HUES48 (cell line): ENCODE measurements around the gene CPLANE2.
"Not testable (repeated sequence)": the region's sequence is repeated elsewhere in the genome, so short reads cannot be mapped to it uniquely, and the experiment has no call there.

Experiments
- H3K27ac ChIP-seq: one replicate; pipeline ENCODE4 v1.7.0; 2013; ENCODE audit warnings: low read depth, low read length, inconsistent platforms
- H3K27me3 ChIP-seq: 2 replicates; pipeline ENCODE4 v1.6.1; 2013; ENCODE audit warnings: mild to moderate bottlenecking, low read length; ENCODE audit not compliant: control insufficient read depth, insufficient read depth
- H3K36me3 ChIP-seq: 2 replicates; pipeline ENCODE4 v1.6.1; 2013; ENCODE audit warnings: low read length; ENCODE audit not compliant: control insufficient read depth, insufficient read depth
- H3K4me1 ChIP-seq: 2 replicates; pipeline ENCODE4 v1.6.1; 2013; ENCODE audit warnings: mild to moderate bottlenecking, low read length; ENCODE audit not compliant: control insufficient read depth, insufficient read depth
- H3K4me3 ChIP-seq: 2 replicates; pipeline ENCODE4 v1.5.1; 2013; ENCODE audit warnings: mild to moderate bottlenecking, low read depth, low read length
- H3K9ac ChIP-seq: 2 replicates; pipeline ENCODE4 v1.6.1; 2013; ENCODE audit warnings: mild to moderate bottlenecking, low read depth, low read length, moderate library complexity
- H3K9me3 ChIP-seq: 2 replicates; pipeline ENCODE4 v1.6.1; 2013; ENCODE audit warnings: low read length; ENCODE audit not compliant: control insufficient read depth, insufficient read depth

CPLANE2 gene

GRCh38 chr1:16226490-16227179 is 10.3 kb downstream of the CPLANE2 start:
- Histone ChIP-seq H3K9ac (no peak overlapping the region), H3K4me3 (peak overlapping the region; percentile 85), H3K4me1 (peaks cover 19% of the 10 kb centered on the region), H3K27ac (no peak overlapping the region), H3K36me3 (no peaks in the 10 kb centered on the region), H3K27me3 (peaks cover 48% of the 10 kb centered on the region), H3K9me3 (no peaks in the 10 kb centered on the region)

GRCh38 chr1:16226129-16226489 is 10.9 kb downstream of the CPLANE2 start:
- H3K4me3 ChIP-seq: peak overlapping the region; percentile 85
- H3K27ac ChIP-seq: no peak overlapping the region
- peaks cover 48% of the 10 kb centered on the region for H3K27me3 ChIP-seq
- no peaks in the 10 kb centered on the region for H3K36me3 ChIP-seq
- no peaks in the 10 kb centered on the region for H3K9me3 ChIP-seq
- H3K4me1 ChIP-seq: peaks cover 19% of the 10 kb centered on the region
- no peak overlapping the region for H3K9ac ChIP-seq

GRCh38 chr1:16224472-16224871 is 12.5 kb downstream of the CPLANE2 start:
- no peak overlapping the region for H3K9ac ChIP-seq
- H3K36me3 ChIP-seq: no peaks in the 10 kb centered on the region
- H3K4me3 ChIP-seq: no peak overlapping the region
- H3K9me3 ChIP-seq: no peaks in the 10 kb centered on the region
- H3K4me1 ChIP-seq: peaks cover 19% of the 10 kb centered on the region
- no peak overlapping the region for H3K27ac ChIP-seq
- peaks cover 45% of the 10 kb centered on the region for H3K27me3 ChIP-seq

GRCh38 chr1:16222716-16223115 is 14.3 kb downstream of the CPLANE2 start:
- H3K9me3 ChIP-seq, H3K9ac ChIP-seq: not testable (repeated sequence)
- peaks cover 33% of the 10 kb centered on the region for H3K27me3 ChIP-seq

GRCh38 chr1:16221499-16221898 is 15.5 kb downstream of the CPLANE2 start:
- Histone ChIP-seq H3K4me3 (no peak overlapping the region), H3K36me3 (no peaks in the 10 kb centered on the region), H3K27me3 (peaks cover 28% of the 10 kb centered on the region), H3K9me3 (no peaks in the 10 kb centered on the region), H3K4me1 (peaks cover 8% of the 10 kb centered on the region), H3K27ac (no peak overlapping the region), H3K9ac (no peak overlapping the region)

More at GRCh38 chr1:16222716-16223115, 14.3 kb downstream of the CPLANE2 start:
- not testable (repeated sequence) for H3K36me3 ChIP-seq, H3K4me3 ChIP-seq, H3K4me1 ChIP-seq, H3K27ac ChIP-seq

GRCh38 chr1:16219968-16220500 is 16.9 kb downstream of the CPLANE2 start:
- Histone ChIP-seq H3K4me3 (no peak overlapping the region), H3K36me3 (no peaks in the 10 kb centered on the region), H3K4me1 (peaks cover 7% of the 10 kb centered on the region), H3K27me3 (peaks cover 16% of the 10 kb centered on the region), H3K9ac (no peak overlapping the region), H3K27ac (no peak overlapping the region), H3K9me3 (no peaks in the 10 kb centered on the region)

GRCh38 chr1:16218674-16219071 is 18.3 kb downstream of the CPLANE2 start:
- Histone ChIP-seq H3K9ac (no peak overlapping the region), H3K36me3 (no peaks in the 10 kb centered on the region), H3K27me3 (peaks cover 9% of the 10 kb centered on the region), H3K4me3 (no peak overlapping the region), H3K9me3 (no peaks in the 10 kb centered on the region), H3K4me1 (peaks cover 7% of the 10 kb centered on the region), H3K27ac (no peak overlapping the region)

GRCh38 chr1:16218014-16218673 is 18.8 kb downstream of the CPLANE2 start:
- H3K4me3 ChIP-seq: peak overlapping the region; percentile 68; the same call in 1 of the 2 replicates

GRCh38 chr1:16217061-16217785 is 19.8 kb downstream of the CPLANE2 start:
- Histone ChIP-seq H3K27ac (no peak overlapping the region), H3K4me3 (peak overlapping the region; percentile 68)

More at GRCh38 chr1:16218014-16218673, 18.8 kb downstream of the CPLANE2 start:
- peaks cover 9% of the 10 kb centered on the region for H3K27me3 ChIP-seq
- H3K9ac ChIP-seq: no peak overlapping the region
- no peak overlapping the region for H3K27ac ChIP-seq
- H3K36me3 ChIP-seq: no peaks in the 10 kb centered on the region
- no peaks in the 10 kb centered on the region for H3K9me3 ChIP-seq
- H3K4me1 ChIP-seq: peaks cover 10% of the 10 kb centered on the region

GRCh38 chr1:16215882-16216753 is 20.9 kb downstream of the CPLANE2 start:
- no peak overlapping the region for H3K27ac ChIP-seq
- peak overlapping the region; percentile 66 for H3K4me3 ChIP-seq
- H3K4me1 ChIP-seq: peaks cover 26% of the 10 kb centered on the region
- no peak overlapping the region for H3K9ac ChIP-seq
- no peaks in the 10 kb centered on the region for H3K36me3 ChIP-seq
- H3K27me3 ChIP-seq: peaks cover 9% of the 10 kb centered on the region
- no peaks in the 10 kb centered on the region for H3K9me3 ChIP-seq

More at GRCh38 chr1:16217061-16217785, 19.8 kb downstream of the CPLANE2 start:
- Histone ChIP-seq H3K9me3 (no peaks in the 10 kb centered on the region), H3K4me1 (peaks cover 15% of the 10 kb centered on the region), H3K9ac (no peak overlapping the region), H3K27me3 (peaks cover 9% of the 10 kb centered on the region), H3K36me3 (no peaks in the 10 kb centered on the region)
